ENCODE measurements around the gene CCND1. TPM values are rescaled to one million over a fixed set of nuclear protein-coding genes. Genes with fewer than 3 reads are reported as not detected.

Gene CCND1
- total and polyA plus RNA-seq, 9 of the 15 experiments (the other 6 are each of a cell fraction or from before 2014, with no cell fraction given) = 0.04 to 23.3 (median 3.8) TPM

DNA sequence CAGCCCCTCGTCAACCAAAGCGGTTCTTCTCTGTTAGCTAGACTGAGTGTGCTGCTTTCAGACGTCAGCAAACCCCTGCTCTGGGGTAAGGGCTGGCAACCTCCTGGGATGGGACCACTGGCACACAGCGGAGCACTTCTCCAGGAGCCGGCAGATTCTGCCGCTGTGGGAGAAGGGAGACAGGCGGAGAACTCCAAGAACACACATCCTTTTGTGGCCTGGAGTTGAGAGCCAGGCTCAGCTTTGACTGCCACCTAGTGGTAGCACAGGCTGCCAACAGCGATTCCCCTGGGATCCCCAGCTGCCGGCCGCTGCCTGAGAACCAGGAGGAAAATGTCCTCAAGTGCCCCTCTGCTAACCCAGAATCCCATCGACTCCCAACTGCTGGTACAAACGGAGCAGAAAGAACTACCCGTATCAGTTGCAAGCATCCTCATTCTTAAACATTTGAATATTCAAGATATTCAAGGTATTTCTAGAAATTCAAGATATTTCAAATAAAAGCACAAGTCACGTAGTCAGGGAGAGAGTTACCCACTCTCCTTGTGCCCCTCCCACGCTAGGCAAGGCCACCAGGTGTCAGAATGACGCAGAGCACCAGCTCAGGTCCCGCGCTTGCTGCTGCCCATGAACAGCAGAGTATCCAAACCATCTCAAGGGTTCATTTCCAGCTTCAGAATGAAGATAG, 29.3 kb downstream of the CCND1 start:
- H3K4me2 ChIP-seq (ENCODE audit: insufficient read depth, low read length) = no peak overlapping the region
- H3K9me1 ChIP-seq (ENCODE audit: control insufficient read depth, insufficient read depth, low read length) = no peaks in the 10 kb centered on the region
- H3K9ac ChIP-seq (ENCODE audit: insufficient read depth in 1 of 2, low read depth in 2 of 2, low read length in 2 of 2) = no peak overlapping the region
- H4K20me1 ChIP-seq (replicated peaks; ENCODE audit: control insufficient read depth, insufficient read depth, low read length) = peaks cover 11% of the 10 kb centered on the region
- H3K9me3 ChIP-seq (replicated peaks; ENCODE audit: control insufficient read depth, insufficient read depth, low read depth, low read length) = no peaks in the 10 kb centered on the region
- peak; percentile 95 for FAIRE-seq
- DNase-seq (ENCODE audit: extremely low read depth in 1 of 4, low spot score in 3 of 4) = peak; percentile 78 to 86 (median 80)
- peaks cover 21% of the 10 kb centered on the region for H3K79me2 ChIP-seq (ENCODE audit: control insufficient read depth, insufficient read depth, low read length)
- no TSS peak for BruUV-seq (replicated peaks)
- 35% methylated on average over 18 of the region's 18 CpGs for WGBS (ENCODE audit: insufficient coverage, low coverage, missing lambda C conversion rate)
- no peaks in the 10 kb centered on the region for H3K27me3 ChIP-seq (ENCODE audit: control insufficient read depth in 2 of 2, insufficient read depth in 2 of 2, low read length in 2 of 2)
- intact Hi-C loops (cut with micrococcal nuclease) = loop anchor here (5.0 kb wide), 1 partner anchor 568 kb away; no protein-coding TSS in a partner anchor
- POLR2A ChIA-PET = interaction anchor here (0.6 to 1.7 kb wide), 8 partner anchors 10 to 823 kb away, joined by 3 to 5 read pairs (median 3); no protein-coding TSS in a partner anchor
- peaks cover 9 to 18% of the 10 kb centered on the region in 2 experiments; a peak in 4 of 5 replicates for H3K4me1 ChIP-seq (replicated peaks in 1 of 2; ENCODE audit: control insufficient read depth in 2 of 2, insufficient read depth in 2 of 2, low read length in 2 of 2)
- no peak overlapping the region for H3K27ac ChIP-seq (ENCODE audit: extremely low read depth, low read depth, low read length)
- ATAC-seq = peak; percentile 79
- CTCF ChIA-PET (ENCODE audit: low intra/inter-chr PET ratio) = interaction anchor here (0.5 to 2.4 kb wide), 3 partner anchors 216 to 568 kb away, joined by 3 to 15 read pairs (median 4); no protein-coding TSS in a partner anchor
- no peak overlapping the region for H3K4me3 ChIP-seq
- no peak overlapping the region for H2AFZ ChIP-seq (ENCODE audit: low read depth, low read length)
- in situ Hi-C loops (cut with MboI) = loop anchor here (5.0 to 25.0 kb wide), 3 partner anchors 563 to 1033 kb away; partner anchors contain the start of gene CPT1A
- peaks cover 77% of the 10 kb centered on the region for H3K36me3 ChIP-seq (ENCODE audit: control insufficient read depth, insufficient read depth, low read length)
- TF ChIP-seq, protein P1, sequence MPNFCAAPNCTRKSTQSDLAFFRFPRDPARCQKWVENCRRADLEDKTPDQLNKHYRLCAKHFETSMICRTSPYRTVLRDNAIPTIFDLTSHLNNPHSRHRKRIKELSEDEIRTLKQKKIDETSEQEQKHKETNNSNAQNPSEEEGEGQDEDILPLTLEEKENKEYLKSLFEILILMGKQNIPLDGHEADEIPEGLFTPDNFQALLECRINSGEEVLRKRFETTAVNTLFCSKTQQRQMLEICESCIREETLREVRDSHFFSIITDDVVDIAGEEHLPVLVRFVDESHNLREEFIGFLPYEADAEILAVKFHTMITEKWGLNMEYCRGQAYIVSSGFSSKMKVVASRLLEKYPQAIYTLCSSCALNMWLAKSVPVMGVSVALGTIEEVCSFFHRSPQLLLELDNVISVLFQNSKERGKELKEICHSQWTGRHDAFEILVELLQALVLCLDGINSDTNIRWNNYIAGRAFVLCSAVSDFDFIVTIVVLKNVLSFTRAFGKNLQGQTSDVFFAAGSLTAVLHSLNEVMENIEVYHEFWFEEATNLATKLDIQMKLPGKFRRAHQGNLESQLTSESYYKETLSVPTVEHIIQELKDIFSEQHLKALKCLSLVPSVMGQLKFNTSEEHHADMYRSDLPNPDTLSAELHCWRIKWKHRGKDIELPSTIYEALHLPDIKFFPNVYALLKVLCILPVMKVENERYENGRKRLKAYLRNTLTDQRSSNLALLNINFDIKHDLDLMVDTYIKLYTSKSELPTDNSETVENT (CRISPR knock-in tag; IDR thresholded peaks at IDR 0.05) = no peak
- TF ChIP-seq MYNN (IDR thresholded peaks at IDR 0.05) = peak; percentile 42; the same call in 1 of the 2 replicates
- no peak for TF ChIP-seq MYNN (CRISPR knock-in tag; IDR thresholded peaks at IDR 0.05)
- TF ChIP-seq ZNF589 (CRISPR knock-in tag; IDR thresholded peaks at IDR 0.05; ENCODE audit: low read depth) = no peak
- TF ChIP-seq ARID1B (IDR thresholded peaks at IDR 0.05) = no peak
- peak; percentile 58 to 74 for TF ChIP-seq RAD21 (CRISPR knock-in tag; conservative IDR thresholded peaks at IDR 0.05 in 1 of 2, IDR thresholded peaks at IDR 0.05 in 1 of 2)
- peak; percentile 57; the same call in 1 of the 2 replicates for TF ChIP-seq RB1 (IDR thresholded peaks at IDR 0.05; ENCODE audit: low read depth)
- TF ChIP-seq ZNF384 (IDR thresholded peaks at IDR 0.05; ENCODE audit: low read depth, low read length) = no peak
- TF ChIP-seq, protein P2, sequence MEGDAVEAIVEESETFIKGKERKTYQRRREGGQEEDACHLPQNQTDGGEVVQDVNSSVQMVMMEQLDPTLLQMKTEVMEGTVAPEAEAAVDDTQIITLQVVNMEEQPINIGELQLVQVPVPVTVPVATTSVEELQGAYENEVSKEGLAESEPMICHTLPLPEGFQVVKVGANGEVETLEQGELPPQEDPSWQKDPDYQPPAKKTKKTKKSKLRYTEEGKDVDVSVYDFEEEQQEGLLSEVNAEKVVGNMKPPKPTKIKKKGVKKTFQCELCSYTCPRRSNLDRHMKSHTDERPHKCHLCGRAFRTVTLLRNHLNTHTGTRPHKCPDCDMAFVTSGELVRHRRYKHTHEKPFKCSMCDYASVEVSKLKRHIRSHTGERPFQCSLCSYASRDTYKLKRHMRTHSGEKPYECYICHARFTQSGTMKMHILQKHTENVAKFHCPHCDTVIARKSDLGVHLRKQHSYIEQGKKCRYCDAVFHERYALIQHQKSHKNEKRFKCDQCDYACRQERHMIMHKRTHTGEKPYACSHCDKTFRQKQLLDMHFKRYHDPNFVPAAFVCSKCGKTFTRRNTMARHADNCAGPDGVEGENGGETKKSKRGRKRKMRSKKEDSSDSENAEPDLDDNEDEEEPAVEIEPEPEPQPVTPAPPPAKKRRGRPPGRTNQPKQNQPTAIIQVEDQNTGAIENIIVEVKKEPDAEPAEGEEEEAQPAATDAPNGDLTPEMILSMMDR (IDR thresholded peaks at IDR 0.05 in 2 of 3, conservative IDR thresholded peaks at IDR 0.05 in 1 of 3; ENCODE audit: insufficient read depth in 2 of 3, low read depth in 1 of 3, low read length in 3 of 3) = peak; percentile 84 to 95 (median 89)
- TF ChIP-seq, protein P3, sequence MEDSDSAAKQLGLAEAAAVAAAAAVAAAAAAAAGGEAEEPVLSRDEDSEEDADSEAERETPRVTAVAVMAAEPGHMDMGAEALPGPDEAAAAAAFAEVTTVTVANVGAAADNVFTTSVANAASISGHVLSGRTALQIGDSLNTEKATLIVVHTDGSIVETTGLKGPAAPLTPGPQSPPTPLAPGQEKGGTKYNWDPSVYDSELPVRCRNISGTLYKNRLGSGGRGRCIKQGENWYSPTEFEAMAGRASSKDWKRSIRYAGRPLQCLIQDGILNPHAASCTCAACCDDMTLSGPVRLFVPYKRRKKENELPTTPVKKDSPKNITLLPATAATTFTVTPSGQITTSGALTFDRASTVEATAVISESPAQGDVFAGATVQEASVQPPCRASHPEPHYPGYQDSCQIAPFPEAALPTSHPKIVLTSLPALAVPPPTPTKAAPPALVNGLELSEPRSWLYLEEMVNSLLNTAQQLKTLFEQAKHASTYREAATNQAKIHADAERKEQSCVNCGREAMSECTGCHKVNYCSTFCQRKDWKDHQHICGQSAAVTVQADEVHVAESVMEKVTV (CRISPR knock-in tag; IDR thresholded peaks at IDR 0.05) = 0 out of 2 replicates have a peak, but pooled peaks have one; percentile 38
- TF ChIP-seq, protein P4, sequence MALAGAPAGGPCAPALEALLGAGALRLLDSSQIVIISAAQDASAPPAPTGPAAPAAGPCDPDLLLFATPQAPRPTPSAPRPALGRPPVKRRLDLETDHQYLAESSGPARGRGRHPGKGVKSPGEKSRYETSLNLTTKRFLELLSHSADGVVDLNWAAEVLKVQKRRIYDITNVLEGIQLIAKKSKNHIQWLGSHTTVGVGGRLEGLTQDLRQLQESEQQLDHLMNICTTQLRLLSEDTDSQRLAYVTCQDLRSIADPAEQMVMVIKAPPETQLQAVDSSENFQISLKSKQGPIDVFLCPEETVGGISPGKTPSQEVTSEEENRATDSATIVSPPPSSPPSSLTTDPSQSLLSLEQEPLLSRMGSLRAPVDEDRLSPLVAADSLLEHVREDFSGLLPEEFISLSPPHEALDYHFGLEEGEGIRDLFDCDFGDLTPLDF (CRISPR knock-in tag; IDR thresholded peaks at IDR 0.05) = no peak
- TF ChIP-seq HDGF (IDR thresholded peaks at IDR 0.05) = no peak
- no peak for TF ChIP-seq NFXL1 (CRISPR knock-in tag; IDR thresholded peaks at IDR 0.05)
- no peak for TF ChIP-seq PHB (CRISPR knock-in tag; IDR thresholded peaks at IDR 0.05)
